IMR-90 (cell line): ENCODE measurements around the gene FAIM2. TPM values are rescaled to one million over a fixed set of nuclear protein-coding genes. Genes with fewer than 3 reads are reported as not detected.

Source experiments
- ATAC-seq: fragments of 200-7000 bp; cut with Tn5 transposase; 2 replicates; pipeline ENCODE4 v1.9.1; 2020; ENCODE audit warnings: low read depth, mild to moderate bottlenecking, moderate library complexity
- BruUV-seq: library from RNA; stranded (reverse); fragments of 400-500 nt; replicated peaks from 2 replicates; lab custom pipeline; 2021; lab: Mats Ljungman, UMichigan
- CTCF ChIA-PET: fragments of 300-600 bp; formaldehyde crosslinking; extraction: SDS; loops from one replicate; lab custom pipeline; 2021; ENCODE audit warnings: antibody characterized with exemption; lab: Yijun Ruan, JAX
- POLR2A ChIA-PET: fragments of 300-600 bp; sonication (Branson Sonifier 250); formaldehyde crosslinking; loops from one replicate; lab custom pipeline; 2022; ENCODE audit warnings: antibody characterized with exemption; ENCODE audit not compliant: unreplicated experiment; lab: Charles Lee
- DNase-seq: peaks from one replicate; pipeline ENCODE4 v3.0.0; 2013
- H2AFZ ChIP-seq: replicated peaks from 2 replicates; pipeline ENCODE3; 2013; ENCODE audit warnings: low read length, mild to moderate bottlenecking; ENCODE audit not compliant: poor library complexity
- H2AK5ac ChIP-seq: 2 replicates; pipeline ENCODE4 v1.6.1; 2013; ENCODE audit warnings: low read depth, low read length, inconsistent platforms
- H2AK9ac ChIP-seq: replicated peaks from 2 replicates; pipeline ENCODE3; 2013; ENCODE audit warnings: mild to moderate bottlenecking, low read depth, low read length, moderate library complexity; ENCODE audit not compliant: poor library complexity
- H2BK120ac ChIP-seq: 2 replicates; pipeline ENCODE4 v1.6.1; 2013; ENCODE audit warnings: low read depth, low read length, inconsistent platforms
- H2BK15ac ChIP-seq: 3 replicates; pipeline ENCODE4 v1.6.1; 2013; ENCODE audit warnings: low read depth, low read length, inconsistent platforms
- H2BK20ac ChIP-seq: 2 replicates; pipeline ENCODE4 v1.6.1; 2013; ENCODE audit warnings: low read depth, mild to moderate bottlenecking, inconsistent platforms, low read length, moderate library complexity
- H2BK5ac ChIP-seq: 2 replicates; pipeline ENCODE4 v1.6.1; 2013; ENCODE audit warnings: mild to moderate bottlenecking, low read depth, low read length, inconsistent platforms; ENCODE audit not compliant: poor library complexity, severe bottlenecking
- H3K14ac ChIP-seq: replicated peaks from 2 replicates; pipeline ENCODE4 v1.6.1; 2013; ENCODE audit warnings: low read depth, low read length, inconsistent platforms
- H3K18ac ChIP-seq: 2 replicates; pipeline ENCODE4 v1.6.1; 2013; ENCODE audit warnings: low read depth, low read length, control low read depth
- H3K23ac ChIP-seq: 2 replicates; pipeline ENCODE4 v1.6.1; 2013; ENCODE audit warnings: low read depth, low read length, inconsistent platforms
- H3K27ac ChIP-seq: 2 replicates; pipeline ENCODE4 v1.5.1; 2013; ENCODE audit warnings: mild to moderate bottlenecking, control low read depth, low read length; ENCODE audit not compliant: insufficient read depth
- H3K27me3 ChIP-seq: 2 replicates; pipeline ENCODE4 v1.6.1; 2013; ENCODE audit warnings: low read length; ENCODE audit not compliant: control insufficient read depth, insufficient read depth
- H3K36me3 ChIP-seq: 2 replicates; pipeline ENCODE4 v1.6.1; 2013; ENCODE audit warnings: low read length, mixed read lengths; ENCODE audit not compliant: control insufficient read depth, insufficient read depth
- H3K4ac ChIP-seq: 2 replicates; pipeline ENCODE4 v1.6.1; 2013; ENCODE audit warnings: low read depth, low read length, inconsistent platforms
- H3K4me1 ChIP-seq: 2 replicates; pipeline ENCODE4 v1.6.1; 2013; ENCODE audit warnings: low read length, mixed read lengths; ENCODE audit not compliant: control insufficient read depth, insufficient read depth
- H3K4me2 ChIP-seq: 2 replicates; pipeline ENCODE4 v1.6.1; 2013; ENCODE audit warnings: low read depth, mild to moderate bottlenecking, control low read depth, low read length, moderate library complexity
- H3K4me3 ChIP-seq: 2 replicates; pipeline ENCODE4 v1.5.1; 2013; ENCODE audit warnings: low read depth, mild to moderate bottlenecking, control low read depth, low read length, moderate library complexity; ENCODE audit not compliant: insufficient read depth
- H3K56ac ChIP-seq: 2 replicates; pipeline ENCODE4 v1.6.1; 2013; ENCODE audit warnings: low read length, inconsistent platforms; ENCODE audit not compliant: insufficient read depth; ENCODE audit errors: extremely low read depth
- H3K79me1 ChIP-seq, 2 experiments: 2 replicates each; pipeline ENCODE4 v1.6.1; 2013; ENCODE audit warnings: low read length in 2 of 2, inconsistent platforms in 1 of 2, low read depth in 1 of 2
- H3K9ac ChIP-seq: 2 replicates; pipeline ENCODE4 v1.6.1; 2013; ENCODE audit warnings: low read depth, low read length, control low read depth
- H3K9me1 ChIP-seq: 2 replicates; pipeline ENCODE4 v1.6.1; 2013; ENCODE audit warnings: low read length, inconsistent platforms; ENCODE audit not compliant: insufficient read depth
- H3K9me3 ChIP-seq: 2 replicates; pipeline ENCODE4 v1.6.1; 2013; ENCODE audit warnings: low read length; ENCODE audit not compliant: control insufficient read depth, insufficient read depth
- H4K20me1 ChIP-seq: 2 replicates; pipeline ENCODE4 v1.6.1; 2013; ENCODE audit warnings: low read length, inconsistent platforms; ENCODE audit not compliant: insufficient read depth
- H4K5ac ChIP-seq: 2 replicates; pipeline ENCODE4 v1.6.1; 2013; ENCODE audit warnings: mild to moderate bottlenecking, low read depth, low read length, control low read depth
- H4K8ac ChIP-seq, 2 experiments: 2 replicates each; pipeline ENCODE4 v1.6.1; 2013; ENCODE audit warnings: low read depth in 2 of 2, low read length in 2 of 2, control low read depth in 1 of 2, inconsistent platforms in 1 of 2
- H4K91ac ChIP-seq: 2 replicates; pipeline ENCODE4 v1.6.1; 2013; ENCODE audit warnings: low read depth, low read length, inconsistent platforms; ENCODE audit not compliant: insufficient read depth
- BHLHE40 ChIP-seq: fragments of 150-350 bp; IDR thresholded peaks from 2 replicates; pipeline ENCODE4 v1.6.1; 2016; ENCODE audit warnings: mild to moderate bottlenecking, low read depth, low read length
- MAZ ChIP-seq: IDR thresholded peaks from 2 replicates; pipeline ENCODE4 v1.6.1; 2012; ENCODE audit warnings: low read depth, mild to moderate bottlenecking, low read length, improper control_type of control experiment, moderate library complexity, borderline replicate concordance
- RCOR1 ChIP-seq: IDR thresholded peaks from 2 replicates; pipeline ENCODE4 v1.6.1; 2012; ENCODE audit warnings: mild to moderate bottlenecking, low read length, improper control_type of control experiment; ENCODE audit not compliant: insufficient replicate concordance
- WGBS, 2 experiments: methylation state at CpG; one replicate each; pipeline versions ENCODE4 v1.1.5 to v1.1.7; 2013; ENCODE audit warnings: missing lambda C conversion rate in 2 of 2; ENCODE audit not compliant: insufficient read length in 1 of 2; ENCODE audit errors: extremely low coverage in 2 of 2; 5-methylcytosine and 5-hydroxymethylcytosine counted together
- dilution Hi-C: fragments of 300-500 bp; cut with HindIII; formaldehyde crosslinking; loops from one replicate; pipeline ENCODE4 v1.14.3; 2018; ENCODE audit warnings: low sequenced_read_pairs; ENCODE audit not compliant: unreplicated experiment
- in situ Hi-C: fragments of 300-500 bp; cut with MboI; formaldehyde crosslinking; loops from 3 replicates; pipeline ENCODE4 v1.14.3; 2019; ENCODE audit warnings: low sequenced_read_pairs, inconsistent platforms, mixed read lengths
- intact Hi-C: fragments of 100-400 bp; cut with micrococcal nuclease; formaldehyde crosslinking; loops from 2 replicates; pipeline ENCODE4 v1.10.0; 2022
- polyA plus RNA-seq, 3 experiments: library from polyadenylated mRNA; depleted of rRNA; stranded (reverse); fragments of >200 nt; gene quantifications; 2 replicates each; pipeline ENCODE4 v1.2.3, GENCODE V29; 2012; ENCODE audit warnings: low replicate concordance in 1 of 3
- total RNA-seq: library from RNA; depleted of rRNA; stranded (reverse); fragments of >200 nt; gene quantifications from 2 replicates; pipeline ENCODE4 v1.2.3, GENCODE V29; 2012

FAIM2 gene
- total and polyA plus RNA-seq, 2 of the 4 experiments (the other 2 are of a cell fraction), result 0.72 to 5.3 TPM

- no peak overlapping the region for H4K91ac ChIP-seq
- no peaks in the 10 kb centered on the region for H3K9me1 ChIP-seq
- no peak overlapping the region for H2AFZ ChIP-seq
- no peak overlapping the region for H3K56ac ChIP-seq
- WGBS, 2 experiments, result 50% methylated on average over 1 of the region's 15 CpGs; no CpG with 5 or more reads in 1 of the 2 experiments
- H2BK15ac ChIP-seq, result no peak overlapping the region
- no peak overlapping the region for H3K14ac ChIP-seq
- no peak overlapping the region for H3K18ac ChIP-seq
- H3K4me1 ChIP-seq, result no peaks in the 10 kb centered on the region
- H3K9me3 ChIP-seq, result no peaks in the 10 kb centered on the region
- no peak overlapping the region for H2BK5ac ChIP-seq
- intact Hi-C loops (no loop called here), dilution Hi-C loops (no loop called here), in situ Hi-C loops (no loop called here)
- peaks cover 64% of the 10 kb centered on the region for H3K27me3 ChIP-seq
- TF ChIP-seq BHLHE40 (no peak), MAZ (no peak), RCOR1 (no peak)
- no peak overlapping the region for H3K4me3 ChIP-seq
- no peaks in the 10 kb centered on the region for H4K20me1 ChIP-seq
- no peak overlapping the region for H4K8ac ChIP-seq
- ChIA-PET CTCF (no interaction called here), POLR2A (no interaction called here)
- H3K4ac ChIP-seq, result no peak overlapping the region
- H3K36me3 ChIP-seq, result no peaks in the 10 kb centered on the region
- no peak overlapping the region for H3K9ac ChIP-seq
- H3K79me1 ChIP-seq, result no peaks in the 10 kb centered on the region
- H3K4me2 ChIP-seq, result no peak overlapping the region
- H2BK120ac ChIP-seq, result no peak overlapping the region
- no peak overlapping the region for H3K27ac ChIP-seq
- no peak overlapping the region for H2BK20ac ChIP-seq
- no peak overlapping the region for H2AK5ac ChIP-seq
- no peak overlapping the region for H2AK9ac ChIP-seq
- ATAC-seq, result no peak
- no peak overlapping the region for H3K23ac ChIP-seq
- no TSS peak for BruUV-seq
- DNase-seq, result no peak
- H4K5ac ChIP-seq, result no peak overlapping the region
These were observed 15.9 kb downstream of the FAIM2 start for GRCh38 chr12:49887536-49888401.
